HEK293 (cell line): ENCODE measurements around the gene REEP2.
A peak's percentile ranks its signal among the peaks of the same experiment; 100 is the strongest.

Source experiments
- CTCF ChIA-PET: fragments of 350-600 bp; formaldehyde crosslinking; extraction: SDS; loops from one replicate; lab custom pipeline; 2021; ENCODE audit warnings: antibody characterized with exemption; lab: Yijun Ruan, JAX
- POLR2A ChIA-PET: fragments of 300-600 bp; formaldehyde crosslinking; extraction: SDS; loops from one replicate; lab custom pipeline; 2020; ENCODE audit warnings: antibody characterized with exemption, inconsistent platforms; lab: Yijun Ruan, JAX
- H3K27ac ChIP-seq: fragments of 200-500 bp; sonication (Bioruptor generic); 2 replicates; pipeline ENCODE4 v1.5.1; 2014; ENCODE audit warnings: low read depth, low read length, control low read depth, inconsistent platforms; ENCODE audit errors: extremely low read depth
- H3K36me3 ChIP-seq, 2 experiments: fragments of 200-500 bp in 1 of 2; sonication (Bioruptor generic) in 1 of 2; 1 replicate in 1 of 2; 2 replicates in 1 of 2; pipeline ENCODE4 v1.5.1; 2014 to 2017; ENCODE audit warnings: inconsistent platforms in 2 of 2, low read length in 2 of 2; ENCODE audit not compliant: control insufficient read depth in 2 of 2, insufficient read depth in 1 of 2
- H3K4me1 ChIP-seq: fragments of 200-500 bp; sonication (Bioruptor generic); 2 replicates; pipeline ENCODE4 v1.5.1; 2014; ENCODE audit warnings: mild to moderate bottlenecking, low read length, inconsistent platforms; ENCODE audit not compliant: control insufficient read depth, insufficient read depth
- H3K4me3 ChIP-seq: 2 replicates; pipeline ENCODE4 v1.5.1; 2011; ENCODE audit warnings: low read depth, mild to moderate bottlenecking, control low read depth, low read length, moderate library complexity
- H3K9me3 ChIP-seq: fragments of 200-500 bp; sonication (Bioruptor generic); 2 replicates; pipeline ENCODE4 v1.5.1; 2014; ENCODE audit warnings: low read depth, low read length, inconsistent platforms; ENCODE audit not compliant: control insufficient read depth, insufficient read depth
- GLIS1 ChIP-seq: fragments of 450-650 bp; formaldehyde crosslinking; IDR thresholded peaks from 2 replicates; pipeline ENCODE4 v1.5.1; 2016; ENCODE audit warnings: missing biosample characterization, missing genetic modification characterization
- GLIS2 ChIP-seq: fragments of 450-650 bp; formaldehyde crosslinking; IDR thresholded peaks from 2 replicates; pipeline ENCODE4 v1.5.1; 2016; ENCODE audit warnings: missing biosample characterization, missing genetic modification characterization
- HIC1 ChIP-seq: fragments of 450-650 bp; formaldehyde crosslinking; IDR thresholded peaks from 2 replicates; pipeline ENCODE4 v1.5.1; 2016; ENCODE audit warnings: missing biosample characterization, missing genetic modification characterization
- IKZF3 ChIP-seq: fragments of 450-650 bp; IDR thresholded peaks from 2 replicates; pipeline ENCODE4 v1.5.0; 2018; ENCODE audit warnings: missing biosample characterization, mild to moderate bottlenecking, missing genetic modification characterization, moderate library complexity
- KLF9 ChIP-seq: fragments of 450-650 bp; formaldehyde crosslinking; IDR thresholded peaks from 2 replicates; pipeline ENCODE4 v1.5.1; 2016; ENCODE audit warnings: missing biosample characterization, missing genetic modification characterization, low read depth
- PATZ1 ChIP-seq: fragments of 450-650 bp; formaldehyde crosslinking; IDR thresholded peaks from 2 replicates; pipeline ENCODE4 v1.5.1; 2016; ENCODE audit warnings: missing biosample characterization, missing genetic modification characterization
- SCRT1 ChIP-seq: fragments of 450-650 bp; formaldehyde crosslinking; IDR thresholded peaks from 2 replicates; pipeline ENCODE4 v1.5.1; 2016; ENCODE audit warnings: missing biosample characterization, missing genetic modification characterization, borderline replicate concordance
- SCRT2 ChIP-seq: fragments of 450-650 bp; formaldehyde crosslinking; IDR thresholded peaks from 2 replicates; pipeline ENCODE4 v1.5.1; 2016; ENCODE audit warnings: missing biosample characterization, missing genetic modification characterization
- SP2 ChIP-seq: fragments of 450-650 bp; formaldehyde crosslinking; IDR thresholded peaks from 2 replicates; pipeline ENCODE4 v1.5.1; 2016; ENCODE audit warnings: missing biosample characterization, missing genetic modification characterization
- SP3 ChIP-seq: fragments of 450-650 bp; formaldehyde crosslinking; IDR thresholded peaks from 2 replicates; pipeline ENCODE4 v1.5.1; 2016; ENCODE audit warnings: missing biosample characterization, missing genetic modification characterization
- TRIM28 ChIP-seq: IDR thresholded peaks from 2 replicates; pipeline ENCODE4 v1.6.1; 2011; ENCODE audit warnings: low read length, control low read depth, borderline replicate concordance
- ZBTB17 ChIP-seq: fragments of 450-650 bp; formaldehyde crosslinking; IDR thresholded peaks from 2 replicates; pipeline ENCODE4 v1.5.1; 2016; ENCODE audit warnings: missing biosample characterization, missing genetic modification characterization
- ZEB2 ChIP-seq: fragments of 450-650 bp; formaldehyde crosslinking; IDR thresholded peaks from 2 replicates; pipeline ENCODE4 v1.5.1; 2016; ENCODE audit warnings: missing biosample characterization, missing genetic modification characterization
- ZFP3 ChIP-seq: fragments of 450-650 bp; formaldehyde crosslinking; IDR thresholded peaks from 2 replicates; pipeline ENCODE4 v1.5.1; 2016; ENCODE audit warnings: low read depth, missing biosample characterization, missing genetic modification characterization
- ZIC2 ChIP-seq: fragments of 450-650 bp; formaldehyde crosslinking; IDR thresholded peaks from 2 replicates; pipeline ENCODE4 v1.5.1; 2016; ENCODE audit warnings: missing biosample characterization, missing genetic modification characterization
- ZNF175 ChIP-seq: fragments of 450-650 bp; formaldehyde crosslinking; IDR thresholded peaks from 2 replicates; pipeline ENCODE4 v1.5.1; 2016; ENCODE audit warnings: missing biosample characterization, missing genetic modification characterization
- ZNF221 ChIP-seq: fragments of 450-650 bp; formaldehyde crosslinking; IDR thresholded peaks from 2 replicates; pipeline ENCODE4 v1.5.1; 2017; ENCODE audit warnings: missing biosample characterization, missing genetic modification characterization, borderline replicate concordance
- ZNF391 ChIP-seq: fragments of 450-650 bp; formaldehyde crosslinking; IDR thresholded peaks from 2 replicates; pipeline ENCODE4 v1.5.1; 2016; ENCODE audit warnings: low read depth, missing biosample characterization, missing genetic modification characterization, borderline replicate concordance
- ZNF530 ChIP-seq: fragments of 450-650 bp; formaldehyde crosslinking; IDR thresholded peaks from 2 replicates; pipeline ENCODE4 v1.5.1; 2016; ENCODE audit warnings: low read depth, missing biosample characterization, missing genetic modification characterization
- ZNF621 ChIP-seq: fragments of 450-650 bp; formaldehyde crosslinking; IDR thresholded peaks from 2 replicates; pipeline ENCODE4 v1.5.1; 2017; ENCODE audit warnings: missing biosample characterization, missing genetic modification characterization
- ZNF623 ChIP-seq: fragments of 450-650 bp; formaldehyde crosslinking; IDR thresholded peaks from 2 replicates; pipeline ENCODE4 v1.5.1; 2016; ENCODE audit warnings: missing biosample characterization, missing genetic modification characterization
- ZNF639 ChIP-seq: fragments of 450-650 bp; formaldehyde crosslinking; IDR thresholded peaks from 2 replicates; pipeline ENCODE4 v1.5.1; 2016; ENCODE audit warnings: missing biosample characterization, missing genetic modification characterization
- ZNF747 ChIP-seq: fragments of 450-650 bp; formaldehyde crosslinking; IDR thresholded peaks from 2 replicates; pipeline ENCODE4 v1.5.1; 2016; ENCODE audit warnings: missing biosample characterization, missing genetic modification characterization
- ZNF792 ChIP-seq: fragments of 450-650 bp; formaldehyde crosslinking; IDR thresholded peaks from 2 replicates; pipeline ENCODE4 v1.5.1; 2016; ENCODE audit warnings: missing biosample characterization, missing genetic modification characterization
- ZSCAN16 ChIP-seq: fragments of 450-650 bp; formaldehyde crosslinking; IDR thresholded peaks from 2 replicates; pipeline ENCODE4 v1.5.1; 2016; ENCODE audit warnings: missing biosample characterization, missing genetic modification characterization
- ZSCAN30 ChIP-seq: fragments of 450-650 bp; IDR thresholded peaks from 2 replicates; pipeline ENCODE4 v1.5.1; 2018; ENCODE audit warnings: missing biosample characterization, mild to moderate bottlenecking, missing genetic modification characterization, moderate library complexity
- ZXDB ChIP-seq: fragments of 450-650 bp; formaldehyde crosslinking; IDR thresholded peaks from 2 replicates; pipeline ENCODE4 v1.5.1; 2016; ENCODE audit warnings: missing biosample characterization, missing genetic modification characterization

The REEP2 gene

GRCh38 chr5:138435943-138436342 lies 2.9 kb upstream of the REEP2 start (continued):
- TF ChIP-seq GLIS2 (tag by site-specific recombination) (no peak), ZNF391 (no peak), ZNF175 (tag by site-specific recombination) (no peak), KLF9 (tag by site-specific recombination) (no peak)

- Histone ChIP-seq H3K27ac (peak overlapping the region; percentile 68; the same call in 1 of the 2 replicates), H3K4me1 (peaks cover 8% of the 10 kb centered on the region; the same call in 1 of the 2 replicates), H3K36me3 (peaks cover 18 to 51% of the 10 kb centered on the region in 2 experiments), H3K9me3 (no peaks in the 10 kb centered on the region), H3K4me3 (peak overlapping the region; percentile 60)
- ChIA-PET POLR2A (interaction anchor here (0.5 to 2.1 kb wide), 5 partner anchors 27 to 259 kb away, joined by 3 to 13 read pairs (median 9); partner anchors contain the start of genes BRD8, CDC25C, EGR1 and ETF1), CTCF (interaction anchor here (0.9 to 3.4 kb wide), 4 partner anchors 11 to 215 kb away, joined by 3 to 24 read pairs (median 8); partner anchors contain the start of gene KDM3B)
- TF ChIP-seq ZXDB (tag by site-specific recombination) (no peak), ZIC2 (tag by site-specific recombination) (0 out of 2 replicates have a peak, but pooled peaks have one; percentile 22), SCRT2 (tag by site-specific recombination) (peak; percentile 13; the same call in 1 of the 2 replicates), SCRT1 (tag by site-specific recombination) (peak; percentile 81), SP3 (0 out of 2 replicates have a peak, but pooled peaks have one; percentile 11), ZEB2 (peak; percentile 35; the same call in 1 of the 2 replicates), ZBTB17 (tag by site-specific recombination) (peak; percentile 47), ZSCAN16 (tag by site-specific recombination) (no peak)
These were observed 694 bp upstream of the REEP2 start for GRCh38 chr5:138438003-138438723.

- POLR2A ChIA-PET = interaction anchor here (1.0 to 2.1 kb wide), 3 partner anchors 53 to 261 kb away, joined by 3 to 9 read pairs (median 9); partner anchors contain the start of genes BRD8, ETF1 and KIF20A
- Histone ChIP-seq H3K27ac (peak overlapping the region; percentile 68), H3K9me3 (no peaks in the 10 kb centered on the region), H3K36me3 (peaks cover 6 to 50% of the 10 kb centered on the region in 2 experiments), H3K4me3 (peak overlapping the region; percentile 60), H3K4me1 (peaks cover 8% of the 10 kb centered on the region; the same call in 1 of the 2 replicates)
- CTCF ChIA-PET = interaction anchor here (0.7 to 3.4 kb wide), 3 partner anchors 10 to 202 kb away, joined by 3 to 24 read pairs (median 4); no protein-coding TSS in a partner anchor
- TF ChIP-seq GLIS1 (tag by site-specific recombination) (peak; percentile 46; the same call in 1 of the 2 replicates), ZNF792 (tag by site-specific recombination) (no peak), ZSCAN30 (no peak), ZNF623 (tag by site-specific recombination) (no peak), ZNF221 (no peak), ZFP3 (tag by site-specific recombination) (no peak), ZNF639 (tag by site-specific recombination) (no peak), HIC1 (tag by site-specific recombination) (0 out of 2 replicates have a peak, but pooled peaks have one; percentile 12), TRIM28 (peak; percentile 30; the same call in 1 of the 2 replicates), ZNF747 (tag by site-specific recombination) (no peak), SP2 (tag by site-specific recombination) (no peak), IKZF3 (tag by site-specific recombination) (0 out of 2 replicates have a peak, but pooled peaks have one; percentile 12), PATZ1 (tag by site-specific recombination) (peak; percentile 23; the same call in 1 of the 2 replicates), ZNF621 (no peak), ZNF530 (tag by site-specific recombination) (no peak)
These were observed 761 bp downstream of the REEP2 start for GRCh38 chr5:138439477-138440158.
